GM23248 (cell line): ENCODE measurements around the gene EBF3. TPM values are rescaled to one million over a fixed set of nuclear protein-coding genes. Genes with fewer than 3 reads are reported as not detected.

Experiments
- DNase-seq: peaks from one replicate; pipeline ENCODE4 v3.0.0-alpha.2; 2015
- H2AFZ ChIP-seq: fragments of 200-600 bp; sonication (generic); 2 replicates; pipeline ENCODE4 v1.6.1; 2016; ENCODE audit warnings: antibody characterized with exemption
- H3F3A ChIP-seq: fragments of 200-600 bp; sonication (generic); 2 replicates; pipeline ENCODE4 v1.6.1; 2016; ENCODE audit warnings: mild to moderate bottlenecking, antibody characterized with exemption, mixed run types; ENCODE audit not compliant: insufficient read depth
- H3K27ac ChIP-seq: fragments of 200-600 bp; sonication (generic); 2 replicates; pipeline ENCODE4 v1.5.1; 2016; ENCODE audit warnings: mild to moderate bottlenecking
- H3K27me3 ChIP-seq: fragments of 200-600 bp; sonication (generic); replicated peaks from 2 replicates; pipeline ENCODE4 v1.6.1; 2016; ENCODE audit warnings: mild to moderate bottlenecking; ENCODE audit not compliant: insufficient read depth
- H3K36me3 ChIP-seq: fragments of 200-600 bp; sonication (generic); 2 replicates; pipeline ENCODE4 v1.6.1; 2016; ENCODE audit warnings: low read depth, mild to moderate bottlenecking
- H3K4me1 ChIP-seq: fragments of 200-600 bp; sonication (generic); 2 replicates; pipeline ENCODE4 v1.6.1; 2016; ENCODE audit warnings: mild to moderate bottlenecking; ENCODE audit not compliant: insufficient read depth
- H3K4me2 ChIP-seq: fragments of 200-600 bp; sonication (generic); one replicate; pipeline ENCODE4 v1.6.1; 2016; ENCODE audit warnings: mild to moderate bottlenecking; ENCODE audit not compliant: unreplicated experiment
- H3K4me3 ChIP-seq: fragments of 200-600 bp; sonication (generic); 2 replicates; pipeline ENCODE4 v1.5.1; 2016; ENCODE audit warnings: mild to moderate bottlenecking
- H3K79me2 ChIP-seq: fragments of 200-600 bp; sonication (generic); 2 replicates; pipeline ENCODE4 v1.6.1; 2016; ENCODE audit warnings: mild to moderate bottlenecking; ENCODE audit not compliant: insufficient read depth
- H3K9ac ChIP-seq: fragments of 200-600 bp; sonication (generic); 2 replicates; pipeline ENCODE4 v1.6.1; 2016; ENCODE audit warnings: mild to moderate bottlenecking
- H3K9me2 ChIP-seq: fragments of 200-600 bp; sonication (generic); 2 replicates; pipeline ENCODE4 v1.6.1; 2016; ENCODE audit warnings: mixed run types, mild to moderate bottlenecking, moderate library complexity; ENCODE audit not compliant: insufficient read depth
- H3K9me3 ChIP-seq: fragments of 200-600 bp; sonication (generic); one replicate; pipeline ENCODE4 v1.6.1; 2017; ENCODE audit warnings: low read depth
- H4K20me1 ChIP-seq: fragments of 200-600 bp; sonication (generic); 2 replicates; pipeline ENCODE4 v1.6.0; 2016; ENCODE audit not compliant: insufficient read depth
- EZH2 ChIP-seq: fragments of 200-600 bp; sonication (generic); IDR thresholded peaks from 2 replicates; pipeline ENCODE4 v1.6.1; 2018; ENCODE audit warnings: antibody characterized with exemption, mild to moderate bottlenecking; ENCODE audit not compliant: insufficient read depth, poor library complexity, severe bottlenecking
- EZH2phosphoT487 ChIP-seq: fragments of 200-600 bp; sonication (generic); IDR thresholded peaks from 2 replicates; pipeline ENCODE4 v1.6.1; 2018; ENCODE audit warnings: antibody characterized with exemption, moderate library complexity, mild to moderate bottlenecking, low read depth; ENCODE audit not compliant: insufficient read depth
- WGBS, 2 experiments: methylation state at CpG; one replicate each; pipeline ENCODE4 v1.1.6; 2015 to 2017; ENCODE audit warnings: low lambda C conversion rate in 2 of 2, low coverage in 1 of 2; ENCODE audit errors: missing lambda C conversion rate in 2 of 2; 5-methylcytosine and 5-hydroxymethylcytosine counted together
- in situ Hi-C: fragments of 300-500 bp; cut with MboI; formaldehyde crosslinking; loops from 2 replicates; pipeline ENCODE4 v1.15.0; 2020
- polyA plus RNA-seq: library from polyadenylated mRNA; unstranded; fragments of >200 nt; fragmentation: Nextera tagmentation; extraction: Ambion mirVana; gene quantifications from 2 replicates; pipeline ENCODE4 v1.2.1, GENCODE V29; 2016
- total RNA-seq: library from RNA; depleted of rRNA; stranded (reverse); fragments of >200 nt; shearing (Covaris generic); gene quantifications from 2 replicates; pipeline ENCODE4 v1.2.3, GENCODE V29; 2014

Gene EBF3
- total and polyA plus RNA-seq, 2 experiments from 2014 or later = 0.15 to 0.43 TPM

- TF ChIP-seq EZH2 = no peak
- no peak for TF ChIP-seq EZH2phosphoT487
- Histone ChIP-seq H3F3A (no peaks in the 10 kb centered on the region), H3K27me3 (no peaks in the 10 kb centered on the region), H3K9me2 (no peaks in the 10 kb centered on the region), H2AFZ (no peak overlapping the region), H3K36me3 (no peaks in the 10 kb centered on the region), H3K9me3 (no peaks in the 10 kb centered on the region), H3K4me2 (no peak overlapping the region), H3K27ac (no peak overlapping the region), H3K4me1 (no peaks in the 10 kb centered on the region), H3K4me3 (no peak overlapping the region), H3K79me2 (no peaks in the 10 kb centered on the region), H4K20me1 (no peaks in the 10 kb centered on the region), H3K9ac (no peak overlapping the region)
- DNase-seq = no peak
- 57% methylated on average over 11 of the region's 11 CpGs for WGBS, 2 experiments
- in situ Hi-C loops = no loop called here
These were observed 87.9 kb downstream of the EBF3 start for GRCh38 chr10:129875993-129876726.

- no peak for DNase-seq
- TF ChIP-seq EZH2 = no peak
- TF ChIP-seq EZH2phosphoT487 = no peak
- 75 to 81% methylated on average over 16 of the region's 16 CpGs for WGBS, 2 experiments
- no peaks in the 10 kb centered on the region for H3K9me2 ChIP-seq
- H3K9me3 ChIP-seq = no peaks in the 10 kb centered on the region
- H2AFZ ChIP-seq = no peak overlapping the region
- no peaks in the 10 kb centered on the region for H3F3A ChIP-seq
- no peak overlapping the region for H3K27ac ChIP-seq
- no peaks in the 10 kb centered on the region for H4K20me1 ChIP-seq
- no peaks in the 10 kb centered on the region for H3K79me2 ChIP-seq
- no peak overlapping the region for H3K9ac ChIP-seq
- no peak overlapping the region for H3K4me3 ChIP-seq
- no peaks in the 10 kb centered on the region for H3K36me3 ChIP-seq
- H3K4me2 ChIP-seq = no peak overlapping the region
- H3K27me3 ChIP-seq = no peaks in the 10 kb centered on the region
- in situ Hi-C loops = no loop called here
- no peaks in the 10 kb centered on the region for H3K4me1 ChIP-seq
These were observed 90.7 kb downstream of the EBF3 start for GRCh38 chr10:129873351-129873750.

- H3K79me2 ChIP-seq = no peaks in the 10 kb centered on the region
- H3K4me3 ChIP-seq = no peak overlapping the region
- no peak for TF ChIP-seq EZH2
- TF ChIP-seq EZH2phosphoT487 = no peak
- H3K27ac ChIP-seq = no peak overlapping the region
- no peaks in the 10 kb centered on the region for H3K9me3 ChIP-seq
- H2AFZ ChIP-seq = no peak overlapping the region
- in situ Hi-C loops = no loop called here
- no peaks in the 10 kb centered on the region for H3K4me1 ChIP-seq
- H3K9me2 ChIP-seq = no peaks in the 10 kb centered on the region
- no peaks in the 10 kb centered on the region for H3K27me3 ChIP-seq
- H3K36me3 ChIP-seq = no peaks in the 10 kb centered on the region
- H4K20me1 ChIP-seq = no peaks in the 10 kb centered on the region
- no peak overlapping the region for H3K9ac ChIP-seq
- WGBS, 2 experiments = 81 to 87% methylated on average over 8 of the region's 8 CpGs
- no peak overlapping the region for H3K4me2 ChIP-seq
- no peaks in the 10 kb centered on the region for H3F3A ChIP-seq
- DNase-seq = no peak
These were observed 92.1 kb downstream of the EBF3 start for GRCh38 chr10:129871966-129872365.

GRCh38 chr10:129870961-129871621 is 93.0 kb downstream of the EBF3 start:
- Histone ChIP-seq H3K9me3 (no peaks in the 10 kb centered on the region), H3K27ac (no peak overlapping the region), H3K4me1 (no peaks in the 10 kb centered on the region), H3K79me2 (no peaks in the 10 kb centered on the region), H3K4me3 (no peak overlapping the region), H2AFZ (0 out of 2 replicates have a peak overlapping the region, but pooled peaks have one; percentile 2), H3K4me2 (no peak overlapping the region), H3K36me3 (no peaks in the 10 kb centered on the region), H4K20me1 (no peaks in the 10 kb centered on the region), H3F3A (no peaks in the 10 kb centered on the region), H3K9ac (no peak overlapping the region), H3K27me3 (no peaks in the 10 kb centered on the region), H3K9me2 (no peaks in the 10 kb centered on the region)
- WGBS, 2 experiments = 6 to 7% methylated on average over 17 of the region's 17 CpGs
- DNase-seq = peak; percentile 60
- TF ChIP-seq EZH2phosphoT487 = no peak
- no peak for TF ChIP-seq EZH2
- in situ Hi-C loops = no loop called here
